ENCODE measurements around the gene ZNF281.

DNA sequence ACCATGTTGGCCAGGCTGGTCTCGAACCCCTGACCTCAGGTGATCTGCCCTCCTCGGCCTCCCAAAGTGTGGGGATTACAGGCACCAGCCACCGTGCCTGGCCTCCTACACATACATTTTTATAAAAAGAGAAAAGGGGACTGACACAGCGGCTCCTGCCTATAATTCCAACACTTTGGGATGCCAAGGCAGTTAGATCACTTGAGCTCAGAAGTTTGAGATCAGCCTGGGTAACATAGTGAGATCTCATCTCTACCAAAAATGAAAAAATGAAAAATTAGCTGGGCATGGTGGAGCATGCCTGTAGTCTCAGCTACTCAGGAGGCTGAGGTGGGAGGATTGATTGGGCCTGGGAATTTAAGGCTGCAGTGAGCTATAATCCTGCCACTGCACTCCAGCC, 23.4 kb downstream of the ZNF281 start:
- TF ChIP-seq EZH2 (IDR thresholded peaks at IDR 0.05; ENCODE audit: insufficient read depth, poor library complexity, severe bottlenecking) (no peak), EZH2phosphoT487 (IDR thresholded peaks at IDR 0.05; ENCODE audit: insufficient read depth, low read depth) (no peak)
